HG02885 (cell line): ENCODE measurements around the gene DMRTA2.

Experiments used
- ATAC-seq: cut with Tn5 transposase; IDR thresholded peaks from one replicate; pipeline ENCODE4 v1.9.1; 2021; ENCODE audit warnings: mild to moderate bottlenecking; ENCODE audit not compliant: unreplicated experiment, poor library complexity

The DMRTA2 gene

DNA sequence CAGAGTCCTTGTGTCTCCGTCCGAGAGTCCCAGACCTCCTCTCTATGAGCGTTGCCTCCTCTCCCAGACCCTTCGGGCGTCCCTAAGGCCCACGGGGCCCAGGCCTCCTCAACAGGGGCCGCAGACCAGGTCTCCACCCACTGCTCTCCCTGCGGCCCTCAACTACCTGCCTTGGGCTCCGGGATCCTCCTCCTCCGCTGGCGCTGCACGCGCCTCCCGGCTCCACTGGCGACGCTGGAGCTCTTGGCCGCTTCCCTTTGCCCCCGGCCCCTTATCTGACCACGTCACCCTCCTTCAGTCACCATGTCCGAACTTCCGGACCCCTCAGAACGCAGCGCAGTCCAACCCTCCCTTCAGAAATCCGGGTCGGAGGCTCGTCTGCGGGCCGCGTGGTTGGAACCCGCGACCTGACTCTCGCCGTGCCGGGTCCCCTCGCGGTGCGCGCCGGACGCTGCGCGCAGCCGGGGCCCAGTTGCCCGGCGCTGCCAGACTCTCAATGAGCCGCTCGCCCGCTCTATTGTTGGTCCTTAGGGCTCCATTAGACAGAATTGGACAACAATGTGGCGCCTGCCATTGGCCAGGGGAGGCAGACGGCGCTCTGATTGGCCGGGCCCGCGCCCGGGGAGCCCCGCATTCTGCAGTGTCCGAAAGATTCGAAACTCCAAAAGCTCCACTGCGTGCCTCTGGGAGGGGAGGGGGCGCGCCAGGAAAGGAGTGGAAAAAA, at the start of gene DMRTA2:
TSS of gene DMRTA2 (minus strand) at position 498 of the 724 bp plus-strand sequence. CDS start 1,907 bp downstream, outside the sequence.
- ATAC-seq = peak; percentile 29

DNA sequence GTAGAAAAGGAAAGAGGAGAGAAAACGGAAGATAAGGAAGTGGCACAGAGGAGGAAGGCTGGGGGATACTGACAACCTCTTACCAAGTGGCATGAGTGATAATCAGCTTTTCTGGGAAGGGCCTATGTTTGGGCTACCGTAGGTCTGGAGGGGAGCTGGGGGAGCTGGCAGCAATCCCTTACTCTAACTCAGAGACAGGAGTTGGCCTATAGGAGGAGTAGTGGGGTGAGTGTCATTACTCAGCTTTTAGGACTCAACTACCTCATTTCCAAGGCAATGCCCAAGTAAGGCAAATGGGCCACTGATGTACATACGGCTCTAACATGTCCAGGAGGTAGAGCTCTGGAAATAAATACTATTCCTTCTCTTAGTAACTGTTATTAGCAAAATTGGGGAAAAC, 48.7 kb upstream of the DMRTA2 start:
- ATAC-seq = no peak

DNA sequence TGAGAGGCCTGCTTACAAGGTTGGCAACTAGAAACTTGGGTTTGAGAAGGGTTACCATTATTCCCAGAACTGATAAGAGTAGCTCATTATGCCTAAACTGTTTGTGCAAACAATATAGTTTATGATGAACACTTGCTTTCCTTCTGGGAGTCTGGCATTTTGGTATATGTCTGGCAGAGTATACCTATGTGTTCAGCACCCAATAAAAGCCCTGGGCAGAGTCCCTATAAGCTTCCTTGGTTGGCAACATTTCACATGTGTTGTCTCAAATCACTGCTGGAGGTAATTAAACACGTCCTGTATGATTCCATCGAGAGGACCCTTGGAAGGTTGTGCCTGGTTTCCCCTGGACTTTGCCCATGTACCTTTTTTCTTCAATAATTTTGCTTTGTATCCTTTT, 39.7 kb upstream of the DMRTA2 start:
- ATAC-seq = no peak

DNA sequence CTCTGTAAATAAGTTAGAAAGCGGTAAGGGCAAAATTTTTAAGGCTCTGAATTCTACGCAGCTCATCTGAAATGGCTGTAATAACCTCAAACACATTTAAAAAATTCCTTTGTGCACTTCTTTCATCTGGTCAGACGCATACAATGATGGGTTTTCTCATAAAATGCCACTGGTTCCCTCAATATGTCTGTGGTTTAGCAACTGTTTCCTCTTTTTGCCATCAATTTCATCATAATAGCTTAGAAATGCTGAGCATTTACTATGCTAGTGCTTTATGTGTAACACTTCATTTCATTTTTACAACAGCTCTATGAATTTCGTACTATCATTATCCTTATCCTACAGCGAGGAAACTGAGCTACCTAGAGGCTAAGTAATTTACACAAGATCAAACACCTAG, 35.3 kb upstream of the DMRTA2 start:
- no peak for ATAC-seq

DNA sequence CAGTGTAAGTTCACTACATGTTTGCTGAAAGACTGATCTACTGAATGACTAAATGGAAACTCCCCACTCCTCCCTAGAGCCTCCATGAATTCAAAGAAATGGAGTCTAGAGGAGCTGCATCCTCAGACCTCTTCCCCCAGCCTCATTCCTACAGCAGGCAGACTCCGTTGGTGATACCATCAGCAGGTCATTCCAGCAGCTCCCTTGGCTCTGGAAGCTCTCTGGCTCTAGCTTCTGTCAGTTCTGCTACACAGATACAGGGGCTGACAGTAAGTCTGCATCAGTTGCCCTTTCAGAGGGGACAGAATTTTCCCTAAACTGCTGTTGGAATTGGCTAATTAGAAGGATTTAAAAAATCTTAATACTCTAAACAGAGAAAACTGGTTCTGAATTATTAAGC, 31.7 kb upstream of the DMRTA2 start:
- ATAC-seq = no peak

DNA sequence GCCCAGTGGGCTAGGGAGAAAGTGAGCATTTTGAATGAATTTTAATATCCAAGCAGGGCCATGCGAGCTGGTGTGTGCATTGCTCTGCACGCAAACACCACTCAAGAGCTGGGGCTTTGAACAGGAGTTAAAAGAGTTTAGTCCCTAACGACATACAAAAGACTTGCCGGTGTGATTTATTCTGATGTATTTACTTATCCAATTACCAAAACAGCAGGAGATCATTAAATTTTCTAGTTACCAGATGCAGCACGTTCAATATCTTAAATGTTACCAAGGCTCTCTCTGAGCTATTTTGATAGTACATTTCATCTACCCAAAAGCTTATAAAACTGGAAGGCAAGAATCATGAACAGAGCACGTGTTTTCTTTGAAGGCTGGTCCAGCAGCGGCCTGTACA, 30.0 kb upstream of the DMRTA2 start:
- no peak for ATAC-seq

DNA sequence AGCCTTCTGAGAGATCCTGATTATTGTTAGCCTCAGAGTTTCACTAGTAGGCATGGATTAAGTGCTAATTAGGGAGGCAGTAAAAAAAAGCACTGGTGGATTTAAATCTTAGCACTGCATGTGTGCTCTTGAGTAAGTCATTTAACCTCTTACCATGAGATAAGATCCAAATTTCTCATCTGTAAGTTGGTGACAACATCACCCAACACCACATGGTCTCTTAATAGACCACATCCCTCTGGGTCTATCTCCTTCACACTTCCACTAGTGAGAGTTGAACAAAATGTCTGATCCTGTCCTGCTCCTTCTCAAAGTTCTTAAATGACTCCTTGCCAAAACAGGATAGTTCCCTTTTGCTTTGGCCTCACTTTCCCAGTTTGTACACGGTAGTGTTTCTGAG, 29.5 kb upstream of the DMRTA2 start:
- ATAC-seq = no peak

DNA sequence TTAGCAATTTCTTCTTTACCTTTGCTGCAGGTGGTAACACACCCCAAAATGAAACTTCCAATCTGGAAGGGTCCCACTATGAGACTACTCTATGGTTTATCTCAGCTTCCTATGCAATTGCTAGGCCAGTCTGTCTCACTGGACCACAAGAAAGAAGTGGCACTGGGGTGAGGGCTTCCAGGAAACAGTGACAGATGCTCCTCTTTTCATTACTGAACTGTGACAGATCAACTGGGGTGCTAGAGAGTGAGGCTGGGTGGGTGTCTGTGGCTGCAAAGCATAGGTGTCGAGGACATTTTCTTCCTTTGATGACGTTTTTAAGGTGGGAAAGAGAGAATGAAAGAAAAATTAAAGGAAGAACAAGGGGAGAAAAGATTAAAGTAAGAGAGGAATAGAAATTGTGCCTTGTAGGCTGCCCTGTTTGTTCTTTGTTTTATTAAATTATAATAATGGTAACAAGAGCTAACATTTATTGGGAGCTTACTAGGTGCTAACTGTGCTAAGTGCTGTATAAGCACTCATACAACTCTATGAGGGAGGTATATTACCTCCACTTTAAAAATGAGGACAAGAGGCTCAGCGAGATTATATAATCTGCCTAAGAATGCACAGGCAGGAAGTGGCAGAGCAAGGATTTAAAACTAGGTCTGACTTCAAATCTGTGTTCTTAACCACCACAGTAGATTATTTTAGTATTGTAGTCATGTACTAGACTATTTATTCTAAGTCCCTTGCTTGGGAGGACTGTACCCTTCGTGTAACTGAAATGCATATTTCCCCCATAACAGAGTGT, 27.8 kb upstream of the DMRTA2 start:
- ATAC-seq = no peak

DNA sequence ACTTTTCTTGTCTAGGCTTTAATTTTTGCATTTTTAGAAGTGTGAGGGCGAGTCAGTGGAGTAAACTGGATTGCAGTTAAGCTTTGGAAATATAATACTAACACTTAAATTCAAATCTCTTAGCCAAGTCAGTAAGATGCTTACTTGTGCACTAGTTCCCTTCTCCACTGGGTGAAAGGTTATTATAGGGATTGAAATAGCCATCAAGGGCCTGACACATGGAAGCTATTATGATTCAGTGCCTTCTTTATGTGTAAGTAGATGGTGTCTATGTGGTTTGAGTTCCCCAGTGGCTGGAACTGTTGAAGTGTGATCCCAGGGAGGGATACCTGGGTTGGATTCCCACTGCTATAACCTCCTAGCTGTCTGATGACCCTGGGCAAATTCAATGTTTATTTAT, 24.7 kb upstream of the DMRTA2 start:
- ATAC-seq = no peak

DNA sequence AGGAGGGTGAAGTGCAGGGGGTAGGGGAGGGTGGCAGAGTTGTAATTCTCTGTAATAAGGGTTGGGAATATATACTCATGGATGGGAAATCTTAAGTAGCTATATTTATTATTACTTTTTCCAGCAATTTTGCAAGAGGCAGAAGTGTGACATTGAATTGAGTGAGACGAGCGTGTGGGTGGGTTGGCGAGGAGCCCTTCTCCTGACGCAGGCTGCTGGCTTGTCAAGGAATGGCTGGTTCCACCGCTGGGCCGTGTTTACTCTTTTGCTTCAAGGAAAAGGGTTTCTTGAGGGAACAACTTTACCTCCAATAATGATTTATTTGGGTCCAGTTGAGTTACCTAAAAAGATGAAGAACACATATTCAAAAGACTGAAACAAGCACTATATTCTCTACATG, 17.9 kb upstream of the DMRTA2 start:
- no peak for ATAC-seq

DNA sequence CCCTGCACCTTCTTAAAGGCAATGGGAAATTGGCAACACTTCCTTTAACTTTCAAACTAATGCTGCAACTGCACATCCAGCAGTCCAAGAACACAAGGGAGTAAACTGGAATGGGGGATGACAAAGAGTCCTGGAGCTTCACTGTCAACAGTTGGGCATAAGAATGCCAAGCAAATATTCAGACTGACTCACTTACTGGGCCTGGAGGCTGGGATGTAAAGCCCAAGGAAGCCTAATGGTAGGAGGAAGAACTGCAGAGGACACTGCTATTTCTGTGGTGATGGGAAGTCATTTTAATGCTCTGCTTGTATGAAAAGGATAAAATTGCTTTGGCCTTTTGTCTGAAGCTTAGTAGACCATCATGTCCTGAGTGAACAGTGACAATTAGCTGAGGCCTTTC, 15.7 kb upstream of the DMRTA2 start:
- ATAC-seq = no peak

DNA sequence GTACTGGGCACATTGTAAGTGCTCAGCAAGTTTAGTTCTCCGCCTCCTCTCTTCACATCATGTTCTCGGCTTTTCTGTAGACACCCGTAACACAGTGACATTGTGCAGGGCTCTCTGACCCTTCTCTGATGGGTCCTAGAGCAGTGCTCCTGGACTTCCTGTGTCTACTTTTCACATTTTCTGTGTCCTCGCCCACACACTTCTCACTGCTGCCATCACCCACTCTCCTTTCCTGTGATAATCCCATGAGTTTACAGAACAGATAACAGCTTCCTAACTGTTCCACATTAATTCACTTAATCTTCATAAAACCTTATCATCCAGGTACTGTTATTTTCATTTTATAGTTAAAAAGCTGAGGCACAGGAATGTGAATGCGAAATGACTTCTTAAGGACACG, 13.2 kb upstream of the DMRTA2 start:
- ATAC-seq = no peak

DNA sequence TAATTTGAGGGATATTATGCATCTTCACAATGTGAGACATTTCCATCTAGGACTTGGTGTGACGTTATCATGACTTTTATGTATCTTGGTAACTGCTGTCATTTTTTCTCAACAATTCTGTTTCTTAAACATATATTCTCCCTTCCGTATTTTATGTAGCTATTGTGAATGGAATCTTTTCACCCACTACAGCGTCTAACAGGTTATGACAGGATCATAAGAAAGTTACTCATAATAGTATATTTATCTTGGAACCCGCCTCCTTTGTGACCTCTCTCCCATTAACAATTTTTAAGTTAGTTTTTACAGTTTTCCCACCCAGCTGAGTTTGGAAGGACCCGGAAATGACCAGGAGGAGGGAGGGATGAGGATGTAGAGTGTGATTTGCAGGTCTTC, 6.8 kb upstream of the DMRTA2 start:
- no peak for ATAC-seq

DNA sequence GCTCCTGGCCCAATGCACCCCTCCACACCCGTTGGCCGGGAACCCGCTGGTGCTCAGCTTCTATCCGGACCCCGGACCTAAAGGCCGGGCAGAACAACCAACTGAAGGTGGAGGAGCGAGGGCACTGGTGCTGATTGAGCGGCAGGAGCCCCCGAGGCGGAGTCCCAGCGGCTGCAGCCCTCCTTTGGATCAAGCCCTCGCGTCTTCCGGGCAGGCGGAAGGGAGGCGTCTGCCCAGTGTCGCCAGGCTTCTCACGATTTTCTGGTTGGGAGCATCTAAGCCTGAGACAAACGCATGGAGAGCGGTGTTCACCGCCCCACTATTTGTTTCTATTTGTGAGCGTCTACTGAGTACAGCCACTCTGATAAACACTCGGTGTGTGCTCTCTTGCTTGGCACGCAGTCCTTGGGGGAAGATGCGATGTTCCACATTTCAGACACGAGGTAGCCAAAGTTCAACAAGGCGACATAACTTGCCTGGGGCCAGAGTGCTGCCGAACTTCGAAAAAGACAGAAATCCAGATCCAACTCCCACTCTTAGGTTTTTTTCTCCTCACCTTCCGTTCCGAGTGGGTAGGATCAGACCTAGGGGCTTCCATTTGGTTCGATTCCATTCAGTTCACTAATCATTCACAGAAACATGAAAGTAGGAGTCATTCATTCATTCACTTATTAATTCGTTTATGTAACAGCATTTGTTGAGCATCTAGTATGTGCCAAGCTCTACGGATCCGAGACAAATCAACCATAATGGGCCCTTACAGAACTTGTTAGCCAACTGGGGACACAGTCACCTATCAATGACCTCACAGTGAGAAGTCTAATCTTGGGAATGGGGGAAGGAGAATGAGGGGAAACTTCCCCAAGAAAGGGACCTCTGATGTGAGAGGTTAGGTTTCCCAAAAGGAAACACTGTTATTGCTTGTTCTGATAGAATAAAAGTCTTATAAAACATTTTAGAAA, 4.9 kb upstream of the DMRTA2 start:
- no peak for ATAC-seq

DNA sequence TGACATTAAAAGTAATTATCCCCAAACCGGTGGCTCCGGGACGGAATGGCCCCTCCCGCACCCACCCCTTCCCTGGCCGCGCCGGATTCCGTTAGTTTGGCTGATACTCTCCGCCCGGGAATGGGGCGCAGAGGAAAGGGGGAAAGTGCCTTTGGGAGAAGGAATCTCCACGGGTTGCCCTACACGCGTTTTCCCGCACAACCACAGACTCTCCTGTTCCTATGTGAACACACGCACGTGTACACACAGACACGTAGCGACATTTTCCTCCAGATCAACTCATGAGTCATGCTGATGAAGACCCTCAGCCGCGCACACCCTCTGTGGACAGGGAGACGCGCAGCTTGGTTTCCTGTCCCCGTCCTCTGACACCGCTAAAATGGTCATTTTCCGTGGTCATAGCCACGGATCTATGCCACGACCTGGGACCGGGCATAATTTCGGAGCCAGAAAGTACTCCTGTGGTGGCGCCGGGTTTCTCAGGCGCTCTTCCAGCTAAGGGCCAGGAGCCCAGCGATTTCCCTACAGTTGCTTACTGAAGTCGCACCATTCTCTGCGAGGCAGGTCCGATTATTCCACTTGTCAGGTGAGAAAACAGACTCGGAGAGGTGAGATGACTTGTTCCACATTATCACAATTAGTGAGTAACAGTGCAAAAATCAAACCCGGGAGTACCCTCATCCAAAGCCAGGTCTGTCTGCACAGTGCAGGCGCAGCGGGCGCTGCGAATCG, 4.0 kb upstream of the DMRTA2 start:
- no peak for ATAC-seq

DNA sequence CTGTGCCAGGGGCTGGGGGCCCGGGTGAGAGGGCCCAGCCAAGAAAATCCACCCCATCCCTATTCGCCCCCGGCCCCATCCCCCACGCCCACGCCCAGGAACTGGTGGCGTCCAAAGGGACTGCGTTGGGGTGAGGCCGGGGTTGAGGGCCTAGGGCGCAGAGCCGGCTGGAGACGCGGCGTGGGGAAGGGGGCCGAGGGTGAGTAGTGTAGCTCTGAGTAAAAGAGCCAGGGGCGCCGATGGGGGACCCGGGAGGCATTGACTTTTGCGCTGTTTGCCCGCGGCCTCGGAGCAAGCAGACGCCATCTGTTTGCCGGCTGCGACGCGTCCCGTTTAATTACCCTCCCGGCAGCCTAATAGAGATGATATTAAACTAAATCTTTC, 3.5 kb upstream of the DMRTA2 start:
- no peak for ATAC-seq

DNA sequence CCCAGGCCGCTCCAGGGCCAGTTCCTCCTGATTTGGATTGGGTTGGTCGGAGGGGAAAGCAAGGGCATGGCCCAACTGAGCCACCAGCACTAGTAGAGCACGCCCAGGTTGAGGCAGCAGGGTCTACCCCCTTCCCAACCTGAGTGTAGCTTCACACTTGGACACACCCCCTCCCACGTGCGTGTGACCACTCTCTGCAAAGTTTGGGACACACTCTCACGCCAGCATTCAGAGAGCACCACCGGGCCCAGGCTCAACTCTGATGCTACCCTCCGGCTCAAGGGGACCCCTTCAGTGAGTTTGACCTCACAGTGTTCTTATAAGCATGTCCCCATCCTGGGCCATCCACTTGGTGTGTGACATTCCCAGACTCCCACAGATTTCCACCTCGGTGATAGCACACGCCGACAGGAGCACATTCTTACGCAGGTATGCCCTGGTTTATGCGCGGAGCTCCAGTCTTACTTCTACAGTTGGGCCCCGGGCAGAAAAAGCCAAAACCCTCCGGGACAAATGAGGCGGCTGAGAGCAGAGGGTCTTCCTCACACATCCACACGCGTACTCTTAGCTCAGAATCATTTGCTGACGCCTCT, 3.0 kb upstream of the DMRTA2 start:
- no peak for ATAC-seq

DNA sequence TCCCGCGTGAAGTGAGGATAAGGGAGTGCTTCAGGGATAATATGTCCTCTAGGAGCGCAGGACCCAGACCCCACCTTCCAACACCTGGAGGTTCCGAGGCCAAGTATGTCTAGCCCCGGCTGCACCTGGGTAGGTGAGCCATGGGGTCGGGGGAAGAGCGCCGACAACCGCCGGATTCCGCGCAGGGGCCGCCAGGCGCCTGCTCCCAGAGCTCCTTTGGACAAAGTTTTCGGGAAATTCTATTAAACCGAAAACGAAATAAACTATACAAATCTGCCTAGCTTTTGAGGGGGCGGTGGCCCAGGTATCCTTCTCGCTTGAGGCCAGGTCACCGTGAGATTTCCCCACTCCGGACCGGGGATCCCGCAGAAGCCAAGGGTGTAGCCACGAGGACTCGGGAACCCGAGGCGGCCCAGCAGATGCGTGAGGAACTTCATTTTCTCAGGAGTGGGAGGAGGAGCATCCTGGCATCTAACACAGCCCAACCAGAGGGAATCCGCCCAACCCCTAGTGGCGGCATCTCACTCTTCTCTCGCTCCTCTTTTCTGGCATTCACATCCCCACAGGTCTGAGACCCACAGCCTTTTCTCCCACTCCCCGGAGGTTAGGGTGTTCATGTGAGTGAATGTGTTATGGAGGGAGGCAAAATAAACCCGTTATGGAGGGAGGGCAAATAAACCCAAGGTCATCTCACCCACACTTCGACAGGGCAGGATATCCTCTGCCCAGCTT, 2.3 kb upstream of the DMRTA2 start:
- ATAC-seq = no peak

DNA sequence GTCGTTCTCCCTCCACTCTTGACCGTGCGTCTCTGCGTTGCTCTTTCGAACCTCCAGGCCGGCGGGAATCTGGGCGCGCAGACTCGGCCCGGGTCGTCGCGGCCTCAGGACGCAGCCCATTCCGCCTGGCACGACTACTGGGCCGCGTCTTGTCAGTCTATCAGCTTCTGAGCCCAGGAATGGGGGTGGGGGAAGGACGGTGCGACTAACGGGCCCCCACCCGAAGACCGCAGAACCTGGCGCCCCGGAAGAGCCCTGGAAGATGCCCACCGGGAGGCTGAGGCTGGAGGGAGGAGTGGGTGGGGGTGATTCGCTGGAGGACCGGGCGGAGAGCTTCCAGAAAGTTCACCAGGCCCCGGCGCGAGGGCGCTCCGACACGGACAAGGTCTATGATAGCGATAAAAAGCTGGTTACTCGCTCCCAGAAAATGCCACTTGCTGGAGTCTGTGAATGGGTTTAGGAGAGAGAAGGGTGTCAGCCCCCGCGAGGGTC, 1.7 kb upstream of the DMRTA2 start:
- no peak for ATAC-seq
